Smooth muscle cell of trachea (primary cell): Measurements from ENCODE around the gene FAM9A. TPM values are rescaled to one million over a fixed set of nuclear protein-coding genes. Genes with fewer than 3 reads are reported as not detected.

Source experiments
- total RNA-seq: library from RNA; depleted of rRNA; stranded (reverse); fragments of >200 nt; gene quantifications from 2 replicates; pipeline ENCODE4 v1.2.1, GENCODE V29; 2014

FAM9A gene
- not detected in 2 replicates for total RNA-seq

GRCh38 chrX:8801041-8801599 is at the start of gene FAM9A:
Gene FAM9A (minus strand): TSS chrX:8801383. CDS start chrX:8800171, 1,212 bp downstream.

Other genes starting within 250 kb of the FAM9A start
- gene ANOS1, start 69.2 kb downstream of the FAM9A start, total RNA-seq = not detected in 2 replicates
- gene FAM9B, start 232.7 kb upstream of the FAM9A start, total RNA-seq = not detected in 2 replicates